ENCODE results near the gene PRKAR1B.

DNA sequence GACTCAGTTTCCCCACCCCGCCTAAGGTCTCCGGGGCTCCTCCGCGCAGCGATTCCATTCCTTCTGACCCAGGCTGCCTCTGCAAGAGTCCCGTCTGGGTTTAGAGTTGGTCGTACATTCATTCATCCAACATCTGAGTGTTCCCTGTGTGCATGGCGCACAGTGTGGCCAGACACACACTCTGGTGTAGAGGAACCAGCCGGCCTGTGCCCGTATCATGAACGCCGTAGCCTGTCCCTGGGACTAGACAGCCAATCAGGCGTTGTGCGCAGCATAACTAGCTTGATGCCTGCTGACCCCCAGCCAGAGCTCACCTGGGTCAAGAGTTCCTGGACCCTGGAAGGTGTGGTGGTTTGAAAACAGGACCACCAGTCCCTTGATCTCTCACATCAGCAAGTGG lies 186.5 kb downstream of the PRKAR1B start:
- TF ChIP-seq ZNF416 (tag by site-specific recombination; IDR thresholded peaks at IDR 0.05) (no peak), PBX3 (CRISPR knock-in tag; IDR thresholded peaks at IDR 0.05) (no peak), ZBTB7A (tag by site-specific recombination; IDR thresholded peaks at IDR 0.05; ENCODE audit: low read depth) (no peak), REST (tag by site-specific recombination; IDR thresholded peaks at IDR 0.05) (no peak)
- TF ChIP-seq, protein P1, sequence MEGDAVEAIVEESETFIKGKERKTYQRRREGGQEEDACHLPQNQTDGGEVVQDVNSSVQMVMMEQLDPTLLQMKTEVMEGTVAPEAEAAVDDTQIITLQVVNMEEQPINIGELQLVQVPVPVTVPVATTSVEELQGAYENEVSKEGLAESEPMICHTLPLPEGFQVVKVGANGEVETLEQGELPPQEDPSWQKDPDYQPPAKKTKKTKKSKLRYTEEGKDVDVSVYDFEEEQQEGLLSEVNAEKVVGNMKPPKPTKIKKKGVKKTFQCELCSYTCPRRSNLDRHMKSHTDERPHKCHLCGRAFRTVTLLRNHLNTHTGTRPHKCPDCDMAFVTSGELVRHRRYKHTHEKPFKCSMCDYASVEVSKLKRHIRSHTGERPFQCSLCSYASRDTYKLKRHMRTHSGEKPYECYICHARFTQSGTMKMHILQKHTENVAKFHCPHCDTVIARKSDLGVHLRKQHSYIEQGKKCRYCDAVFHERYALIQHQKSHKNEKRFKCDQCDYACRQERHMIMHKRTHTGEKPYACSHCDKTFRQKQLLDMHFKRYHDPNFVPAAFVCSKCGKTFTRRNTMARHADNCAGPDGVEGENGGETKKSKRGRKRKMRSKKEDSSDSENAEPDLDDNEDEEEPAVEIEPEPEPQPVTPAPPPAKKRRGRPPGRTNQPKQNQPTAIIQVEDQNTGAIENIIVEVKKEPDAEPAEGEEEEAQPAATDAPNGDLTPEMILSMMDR (tag by site-specific recombination; IDR thresholded peaks at IDR 0.05): no peak
